AG04450 (cell line): Measurements from ENCODE around the gene NTM. TPM values are rescaled to one million over a fixed set of nuclear protein-coding genes. Genes with fewer than 3 reads are reported as not detected.
"Not testable (repeated sequence)": the region's sequence is repeated elsewhere in the genome, so short reads cannot be mapped to it uniquely, and the experiment has no call there.

Experiments
- CTCF ChIA-PET: fragments of 300-600, 350-600 bp; formaldehyde crosslinking; extraction: SDS; loops from one replicate; lab custom pipeline; 2022; ENCODE audit warnings: antibody characterized with exemption, inconsistent platforms; lab: Charles Lee
- POLR2A ChIA-PET: fragments of 350-600 bp; formaldehyde crosslinking; extraction: SDS; loops from one replicate; lab custom pipeline; 2021; ENCODE audit warnings: antibody characterized with exemption, inconsistent platforms; lab: Yijun Ruan, JAX
- DNase-seq: peaks from one replicate; pipeline ENCODE4 v3.0.0-alpha.2; 2011; ENCODE audit warnings: low read depth, low spot score
- H3K27ac ChIP-seq: one replicate; pipeline ENCODE4 v1.5.1; 2012; ENCODE audit warnings: low read depth, low read length, control low read depth
- H3K27me3 ChIP-seq: one replicate; pipeline ENCODE4 v1.6.0; 2012; ENCODE audit warnings: low read length; ENCODE audit not compliant: control insufficient read depth, insufficient read depth
- H3K4me3 ChIP-seq: 2 replicates; pipeline ENCODE4 v1.5.1; 2011; ENCODE audit warnings: mild to moderate bottlenecking, low read depth, low read length, control low read depth
- H3K9me3 ChIP-seq: 2 replicates; pipeline ENCODE4 v1.5.1; 2012; ENCODE audit warnings: low read length; ENCODE audit not compliant: control insufficient read depth, insufficient read depth
- polyA plus RNA-seq: library from polyadenylated mRNA; depleted of rRNA; stranded (reverse); fragments of >200 nt; gene quantifications from 2 replicates; pipeline ENCODE4 v1.2.3, GENCODE V29; 2011
- TF ChIP-seq, protein P1 (sequence below): IDR thresholded peaks from 2 replicates; pipeline ENCODE4 v1.5.1; 2011; ENCODE audit warnings: low read depth, low read length, control low read depth, inconsistent platforms

The NTM gene
- polyA plus RNA-seq, 1 experiment: 26.9 TPM

DNA sequence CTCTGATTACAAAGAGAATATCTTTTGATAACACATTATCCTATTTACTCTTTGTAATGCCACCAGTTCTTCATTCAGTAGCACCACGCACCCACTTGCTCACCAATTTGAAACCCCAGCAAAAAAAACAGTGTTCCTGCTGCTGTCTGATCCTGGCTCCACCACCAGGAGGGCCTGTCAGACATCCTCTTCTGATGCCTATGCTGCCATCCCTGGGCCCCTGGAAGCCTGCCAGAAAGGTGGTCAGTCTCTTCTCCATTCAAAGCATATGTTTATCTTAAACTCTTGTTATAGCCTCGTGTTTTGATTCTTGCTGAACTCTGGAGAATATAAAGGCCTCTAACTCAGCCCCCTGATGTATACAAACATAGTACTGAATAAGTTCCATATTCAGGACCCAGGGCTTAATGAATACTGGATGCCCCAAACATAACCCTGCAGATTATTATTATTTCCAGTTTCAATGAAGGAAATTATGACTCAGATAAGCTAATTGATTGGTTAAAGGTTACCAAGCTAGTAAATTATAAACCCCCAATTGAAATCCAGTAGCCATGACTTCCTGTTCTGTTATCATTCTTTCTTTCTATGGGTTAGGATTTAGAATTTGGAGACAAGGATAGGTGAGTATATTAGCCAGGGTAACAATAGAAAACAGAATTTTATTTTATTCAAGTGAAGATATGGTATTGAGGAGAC is 116.7 kb downstream of the NTM start:
- POLR2A ChIA-PET: no interaction called here

DNA sequence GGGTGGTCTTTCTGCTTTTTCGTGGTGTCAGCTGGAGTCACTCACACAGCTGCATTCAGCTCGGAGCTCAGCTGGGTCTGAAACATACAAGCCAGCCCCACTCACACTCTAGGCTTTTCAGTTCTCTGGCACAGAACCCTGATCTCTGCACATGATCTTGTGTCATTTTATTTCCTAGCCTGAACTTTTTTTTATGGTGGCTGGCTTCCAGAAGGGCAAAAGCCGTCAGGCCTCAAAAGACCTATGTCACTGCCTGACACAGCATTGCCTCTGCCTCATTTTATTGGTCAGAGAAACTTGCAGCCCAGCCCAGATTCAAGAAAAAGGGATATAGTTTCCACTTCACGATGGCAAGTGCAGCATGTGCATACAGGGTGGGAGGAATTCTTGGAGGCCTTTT is 117.8 kb downstream of the NTM start:
- no peak overlapping the region for H3K27ac ChIP-seq

More for the DNA sequence above, 116.7 kb downstream of the NTM start:
- CTCF ChIA-PET: no interaction called here
- Histone ChIP-seq H3K27me3 (no peaks in the 10 kb centered on the region), H3K4me3 (no peak overlapping the region), H3K9me3 (no peaks in the 10 kb centered on the region), H3K27ac (no peak overlapping the region)
- TF ChIP-seq, protein P1, sequence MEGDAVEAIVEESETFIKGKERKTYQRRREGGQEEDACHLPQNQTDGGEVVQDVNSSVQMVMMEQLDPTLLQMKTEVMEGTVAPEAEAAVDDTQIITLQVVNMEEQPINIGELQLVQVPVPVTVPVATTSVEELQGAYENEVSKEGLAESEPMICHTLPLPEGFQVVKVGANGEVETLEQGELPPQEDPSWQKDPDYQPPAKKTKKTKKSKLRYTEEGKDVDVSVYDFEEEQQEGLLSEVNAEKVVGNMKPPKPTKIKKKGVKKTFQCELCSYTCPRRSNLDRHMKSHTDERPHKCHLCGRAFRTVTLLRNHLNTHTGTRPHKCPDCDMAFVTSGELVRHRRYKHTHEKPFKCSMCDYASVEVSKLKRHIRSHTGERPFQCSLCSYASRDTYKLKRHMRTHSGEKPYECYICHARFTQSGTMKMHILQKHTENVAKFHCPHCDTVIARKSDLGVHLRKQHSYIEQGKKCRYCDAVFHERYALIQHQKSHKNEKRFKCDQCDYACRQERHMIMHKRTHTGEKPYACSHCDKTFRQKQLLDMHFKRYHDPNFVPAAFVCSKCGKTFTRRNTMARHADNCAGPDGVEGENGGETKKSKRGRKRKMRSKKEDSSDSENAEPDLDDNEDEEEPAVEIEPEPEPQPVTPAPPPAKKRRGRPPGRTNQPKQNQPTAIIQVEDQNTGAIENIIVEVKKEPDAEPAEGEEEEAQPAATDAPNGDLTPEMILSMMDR: no peak
- no peak for DNase-seq

GRCh38 chr11:131491503-131491902 is 121.1 kb downstream of the NTM start:
- Histone ChIP-seq H3K4me3 (no peak overlapping the region), H3K27me3 (peaks cover 3% of the 10 kb centered on the region), H3K9me3 (no peaks in the 10 kb centered on the region), H3K27ac (no peak overlapping the region)
- TF ChIP-seq, protein P1: no peak
- ChIA-PET POLR2A (no interaction called here), CTCF (no interaction called here)
- no peak for DNase-seq

More for the DNA sequence above, 117.8 kb downstream of the NTM start:
- TF ChIP-seq, protein P1: no peak
- Histone ChIP-seq H3K27me3 (no peaks in the 10 kb centered on the region), H3K4me3 (no peak overlapping the region), H3K9me3 (no peaks in the 10 kb centered on the region)
- DNase-seq: no peak
- ChIA-PET POLR2A (no interaction called here), CTCF (no interaction called here)

GRCh38 chr11:131495423-131495822 is 125.0 kb downstream of the NTM start:
- H3K27ac ChIP-seq: no peak overlapping the region
- no peaks in the 10 kb centered on the region for H3K9me3 ChIP-seq
- TF ChIP-seq, protein P1: no peak
- ChIA-PET CTCF (interaction anchor here (1.4 kb wide), 1 partner anchor 430 kb away, joined by 6 read pairs; no protein-coding TSS in a partner anchor), POLR2A (no interaction called here)
- H3K27me3 ChIP-seq: peaks cover 3% of the 10 kb centered on the region
- no peak for DNase-seq
- no peak overlapping the region for H3K4me3 ChIP-seq

- CTCF ChIA-PET, POLR2A ChIA-PET, DNase-seq: not testable (repeated sequence)
Measured at GRCh38 chr11:131497686-131498085, 127.3 kb downstream of the NTM start.

More at GRCh38 chr11:131497686-131498085, 127.3 kb downstream of the NTM start:
- H3K9me3 ChIP-seq, H3K27ac ChIP-seq, H3K27me3 ChIP-seq, H3K4me3 ChIP-seq: not testable (repeated sequence)
